Pancreas (tissue), 10 donors: ENCODE measurements around the gene SLC39A11. TPM values are rescaled to one million over a fixed set of nuclear protein-coding genes. Genes with fewer than 3 reads are reported as not detected.

Experiments used
- ATAC-seq, 4 donors: fragments of 200-7000 bp; cut with Tn5 transposase; one replicate each; pipeline versions ENCODE4 v1.8.0 to v1.9.1; 2020; ENCODE audit warnings: mild to moderate bottlenecking in 4 of 4, moderate library complexity in 4 of 4
- DNase-seq, 6 donors: peaks; one replicate each; pipeline ENCODE4 v3.0.0-alpha.2; 2020
- FAIRE-seq: peaks from 2 replicates; lab custom pipeline; 2012; peaks lifted over from hg19 to GRCh38; lab: Jason Lieb, UNC
- H3K27ac ChIP-seq, 4 donors: fragments of 200-600 bp; sonication (generic); 1 replicate in 3 of 4; 2 replicates in 1 of 4; pipeline versions ENCODE4 v1.5.0 to v1.8.0; 2020
- H3K27me3 ChIP-seq, 4 donors: fragments of 200-600 bp; one replicate each; pipeline ENCODE4 v1.8.0; 2021
- H3K36me3 ChIP-seq, 3 donors: fragments of 200-600 bp; sonication (generic) in 1 of 3; one replicate each; pipeline versions ENCODE4 v1.5.0 to v1.8.0; 2020 to 2021
- H3K4me1 ChIP-seq, 3 donors: fragments of 200-600 bp; one replicate each; pipeline ENCODE4 v1.8.0; 2021
- H3K4me3 ChIP-seq, 4 donors: fragments of 200-600 bp; sonication (generic) in 2 of 4; one replicate each; pipeline versions ENCODE4 v1.5.0 to v1.8.0; 2020 to 2021
- H3K9me3 ChIP-seq, 4 donors: fragments of 200-600 bp; one replicate each; pipeline ENCODE4 v1.8.0; 2021
- WGBS, 2 donors: extraction: QIAGEN DNeasy Blood & Tissue Kit; methylation state at CpG; one replicate each; pipeline ENCODE4 v1.1.7; 2013; 5-methylcytosine and 5-hydroxymethylcytosine counted together
- intact Hi-C, 3 donors: fragments of 100-400 bp; cut with DNase I; formaldehyde crosslinking; loops; one replicate each; pipeline versions ENCODE4 v1.11.1 to v1.14.2; 2022
- polyA plus RNA-seq, 2 donors: library from polyadenylated mRNA; stranded (reverse); fragments of 200-250 nt; gene quantifications; one replicate each; pipeline ENCODE4 v1.2.3, GENCODE V29; 2013
- total RNA-seq, 6 donors: library from RNA; stranded (reverse); fragmentation: NEBNext Ultra II Directional in 4 of 6; extraction: Animal tissue kit (Norgen Biotek cat#: 25700) in 4 of 6; gene quantifications; one replicate each; pipeline versions ENCODE4 v1.2.1 to v1.2.4, GENCODE V29; 2021 to 2023
- TF ChIP-seq, protein P1 (sequence below), 4 donors: fragments of 200-600 bp; sonication (generic) in 3 of 4; IDR thresholded peaks; one replicate each; pipeline versions ENCODE4 v1.5.0 to v1.8.0; 2021; ENCODE audit warnings: antibody characterized with exemption in 4 of 4
- donor health status: healthy with polysubstance abuse.
- donor health status: DM: no; HTN: no; CAD: no; lungs with moderate emphysema.
- donor health status: DM: no; HTN: no; CAD: no.
- donor health status: control.
- donor health status: control.
- donor health status: Bipolar disorder and iron deficiency.
- donor health status: DM: yes; HTN: yes; CAD: no.
- donor health status: DM: no; HTN: no; CAD: no.
- donor health status: DM: no; HTN: no; CAD: no.
- donor health status: DM: yes; HTN: yes; CAD: no.

The SLC39A11 gene
- total and polyA plus RNA-seq, 8 donors, result 7.9 to 32.9 (median 19.9) TPM

DNA sequence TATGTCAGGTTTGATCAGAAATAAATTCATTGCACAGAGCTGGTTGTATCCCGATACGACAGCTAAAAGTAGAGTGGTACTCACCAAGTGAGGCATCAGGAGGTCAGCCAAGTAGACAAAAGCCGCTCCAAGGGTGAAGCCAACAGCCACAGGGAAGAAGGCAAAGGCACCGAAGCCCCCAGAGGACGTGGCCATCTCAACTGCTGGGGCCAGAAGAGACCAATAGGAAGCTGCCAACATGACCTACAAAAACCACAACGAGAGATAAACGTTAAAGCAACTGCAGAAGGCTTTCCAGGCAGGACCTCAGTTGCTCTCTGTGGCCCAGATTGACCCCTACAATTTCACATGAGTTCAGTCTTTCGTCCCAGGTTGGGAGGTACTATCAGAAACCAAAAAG lies 61.0 kb downstream of the SLC39A11 start:
- Histone ChIP-seq H3K4me3 (no peak overlapping the region), H3K4me1 (peaks cover 5 to 29% (median 13%) of the 10 kb centered on the region in 3 donors), H3K9me3 (no peaks in the 10 kb centered on the region), H3K36me3 (no peaks in the 10 kb centered on the region), H3K27me3 (no peaks in the 10 kb centered on the region), H3K27ac (no peak overlapping the region)
- ATAC-seq (no peak), DNase-seq (no peak), FAIRE-seq (no peak)
- intact Hi-C loops, result no loop called here
- TF ChIP-seq, protein P1, sequence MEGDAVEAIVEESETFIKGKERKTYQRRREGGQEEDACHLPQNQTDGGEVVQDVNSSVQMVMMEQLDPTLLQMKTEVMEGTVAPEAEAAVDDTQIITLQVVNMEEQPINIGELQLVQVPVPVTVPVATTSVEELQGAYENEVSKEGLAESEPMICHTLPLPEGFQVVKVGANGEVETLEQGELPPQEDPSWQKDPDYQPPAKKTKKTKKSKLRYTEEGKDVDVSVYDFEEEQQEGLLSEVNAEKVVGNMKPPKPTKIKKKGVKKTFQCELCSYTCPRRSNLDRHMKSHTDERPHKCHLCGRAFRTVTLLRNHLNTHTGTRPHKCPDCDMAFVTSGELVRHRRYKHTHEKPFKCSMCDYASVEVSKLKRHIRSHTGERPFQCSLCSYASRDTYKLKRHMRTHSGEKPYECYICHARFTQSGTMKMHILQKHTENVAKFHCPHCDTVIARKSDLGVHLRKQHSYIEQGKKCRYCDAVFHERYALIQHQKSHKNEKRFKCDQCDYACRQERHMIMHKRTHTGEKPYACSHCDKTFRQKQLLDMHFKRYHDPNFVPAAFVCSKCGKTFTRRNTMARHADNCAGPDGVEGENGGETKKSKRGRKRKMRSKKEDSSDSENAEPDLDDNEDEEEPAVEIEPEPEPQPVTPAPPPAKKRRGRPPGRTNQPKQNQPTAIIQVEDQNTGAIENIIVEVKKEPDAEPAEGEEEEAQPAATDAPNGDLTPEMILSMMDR (IDR thresholded peaks at IDR 0.05), result no peak
- 88 to 94% methylated on average over 8 of the region's 8 CpGs for WGBS, 2 donors

DNA sequence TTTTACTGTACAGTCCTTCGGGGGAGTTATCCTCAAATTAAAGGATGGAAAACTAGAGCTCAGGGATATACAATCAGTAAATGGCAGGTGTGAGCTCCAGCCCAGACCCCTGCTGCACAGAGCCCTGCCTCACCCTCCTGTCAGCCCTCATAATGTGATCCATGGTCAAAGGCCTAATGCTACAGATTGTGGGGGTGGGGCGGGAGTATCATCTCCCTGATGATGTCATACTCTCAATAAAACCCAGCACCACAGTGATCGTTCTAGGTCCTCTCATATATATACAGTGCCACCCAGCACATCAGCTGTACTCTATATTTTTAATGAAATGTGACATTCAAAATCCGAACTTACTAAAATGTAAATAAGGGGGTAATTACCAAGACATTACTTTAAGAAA lies 61.5 kb downstream of the SLC39A11 start:
- Histone ChIP-seq H3K27me3 (no peaks in the 10 kb centered on the region), H3K36me3 (no peaks in the 10 kb centered on the region), H3K4me1 (peaks cover 5 to 29% (median 13%) of the 10 kb centered on the region in 3 donors), H3K9me3 (no peaks in the 10 kb centered on the region), H3K27ac (peak overlapping the region in 3 of 4 donors; percentile 15 to 78 (median 74)), H3K4me3 (no peak overlapping the region)
- intact Hi-C loops, result no loop called here
- ATAC-seq (no peak), FAIRE-seq (no peak), DNase-seq (no peak)
- TF ChIP-seq, protein P1 (IDR thresholded peaks at IDR 0.05), result no peak
- WGBS, 2 donors, result 87 to 90% methylated on average over 4 of the region's 4 CpGs

DNA sequence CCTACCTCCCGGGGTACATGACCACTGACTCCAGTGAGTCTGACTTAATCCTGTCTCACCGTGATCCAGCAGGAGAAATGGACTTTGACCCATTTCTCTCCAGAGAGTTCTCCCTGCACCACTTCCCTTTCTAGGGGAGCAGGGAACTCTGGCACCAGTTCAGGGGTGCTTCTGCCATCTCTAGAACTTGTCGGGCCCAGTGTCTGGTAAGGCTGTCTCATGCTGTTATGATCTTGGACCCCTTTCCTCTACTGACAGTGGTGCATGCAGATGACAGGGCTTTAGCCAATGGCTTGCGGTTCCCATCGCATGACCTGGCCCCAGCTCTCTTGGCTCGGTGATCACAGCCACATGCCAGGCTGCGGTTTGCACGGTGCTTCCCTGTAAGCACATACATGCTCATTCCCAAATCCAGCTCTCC lies 62.0 kb downstream of the SLC39A11 start:
- WGBS, 2 donors, result 21 to 29% methylated on average over 8 of the region's 8 CpGs
- FAIRE-seq (no peak), ATAC-seq (peak; percentile 64 to 81 (median 72)), DNase-seq (peak; percentile 60 to 81 (median 66))
- Histone ChIP-seq H3K4me1 (peaks cover 5 to 29% (median 13%) of the 10 kb centered on the region in 3 donors), H3K27ac (peak overlapping the region in 3 of 4 donors; percentile 15 to 78 (median 74)), H3K36me3 (no peaks in the 10 kb centered on the region), H3K4me3 (no peak overlapping the region), H3K9me3 (no peaks in the 10 kb centered on the region), H3K27me3 (no peaks in the 10 kb centered on the region)
- intact Hi-C loops, result no loop called here
- TF ChIP-seq, protein P1 (IDR thresholded peaks at IDR 0.05), result no peak

DNA sequence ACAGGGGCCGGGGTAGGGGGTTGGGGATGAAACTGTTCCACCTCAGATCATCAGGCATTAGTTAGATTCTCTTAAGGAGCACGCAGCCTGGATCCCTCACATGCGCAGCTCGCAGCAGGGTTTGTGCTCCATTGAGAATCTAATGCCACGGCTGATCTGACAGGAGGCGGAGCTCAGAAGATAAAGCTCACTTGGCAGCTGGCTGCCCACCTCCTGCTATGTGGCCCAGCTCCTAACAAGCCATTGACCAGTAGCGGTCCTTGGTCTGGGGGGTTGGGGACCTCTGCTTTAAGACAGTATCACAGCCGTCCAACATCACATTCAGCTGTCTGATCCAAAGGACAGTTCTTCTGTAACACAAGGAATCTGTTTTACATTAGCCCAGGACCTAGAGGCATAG lies 62.5 kb downstream of the SLC39A11 start:
- no peak for FAIRE-seq
- ATAC-seq, result peak; percentile 54 to 69 (median 64)
- TF ChIP-seq, protein P1 (IDR thresholded peaks at IDR 0.05), result no peak
- 39 to 45% methylated on average over 8 of the region's 8 CpGs for WGBS, 2 donors
- Histone ChIP-seq H3K27me3 (no peaks in the 10 kb centered on the region), H3K9me3 (no peaks in the 10 kb centered on the region), H3K27ac (peak overlapping the region in 3 of 4 donors; percentile 15 to 78 (median 74)), H3K4me3 (no peak overlapping the region), H3K36me3 (no peaks in the 10 kb centered on the region), H3K4me1 (peaks cover 5 to 33% (median 13%) of the 10 kb centered on the region in 3 donors)
- DNase-seq, result peak in 3 of 6 donors; percentile 35 to 42 (median 41)
- intact Hi-C loops, result no loop called here

DNA sequence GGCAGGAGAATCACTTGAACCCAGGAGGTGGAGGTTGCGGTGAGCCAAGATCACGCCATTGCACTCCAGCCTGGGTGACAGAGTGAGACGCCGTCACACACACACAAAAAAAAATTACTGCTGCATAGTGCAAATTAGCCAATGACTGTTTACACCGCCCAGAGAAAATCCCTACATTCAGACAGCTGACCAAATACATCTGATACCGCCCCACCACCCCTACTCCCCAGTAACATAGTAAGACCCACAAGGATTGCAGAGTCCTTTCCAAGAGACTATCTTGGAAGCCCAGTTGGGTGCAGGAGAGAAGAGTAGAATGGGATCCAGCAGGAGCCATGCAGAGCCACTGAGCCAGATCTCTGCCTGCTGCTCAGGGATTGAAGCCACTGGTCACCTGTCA lies 63.5 kb downstream of the SLC39A11 start:
- no peaks in the 10 kb centered on the region for H3K36me3 ChIP-seq
- FAIRE-seq, result no peak
- intact Hi-C loops, result no loop called here
- ATAC-seq, result peak; percentile 76 to 82 (median 78)
- peaks cover 5 to 40% (median 13%) of the 10 kb centered on the region in 3 donors for H3K4me1 ChIP-seq
- no peaks in the 10 kb centered on the region for H3K9me3 ChIP-seq
- H3K27me3 ChIP-seq, result no peaks in the 10 kb centered on the region
- H3K4me3 ChIP-seq, result no peak overlapping the region
- TF ChIP-seq, protein P1 (IDR thresholded peaks at IDR 0.05), result no peak
- peak in 3 of 6 donors; percentile 61 to 75 (median 63) for DNase-seq
- H3K27ac ChIP-seq, result peak overlapping the region; percentile 14 to 78 (median 64)
- 30 to 51% methylated on average over 4 to 6 of the region's 6 CpGs for WGBS, 2 donors
